NCI-H2171 (cell line): ENCODE results near the gene EFNA5.
A peak's percentile ranks its signal among the peaks of the same experiment; 100 is the strongest.
"Not testable (repeated sequence)": the region's sequence is repeated elsewhere in the genome, so short reads cannot be mapped to it uniquely, and the experiment has no call there.

Experiments used
- DNase-seq: peaks from one replicate; lab custom pipeline; 2025; lab: John Stamatoyannopoulos, UW

EFNA5 gene

GRCh38 chr5:107457881-107458280 lies 212.9 kb downstream of the EFNA5 start:
- DNase-seq = no peak

DNA sequence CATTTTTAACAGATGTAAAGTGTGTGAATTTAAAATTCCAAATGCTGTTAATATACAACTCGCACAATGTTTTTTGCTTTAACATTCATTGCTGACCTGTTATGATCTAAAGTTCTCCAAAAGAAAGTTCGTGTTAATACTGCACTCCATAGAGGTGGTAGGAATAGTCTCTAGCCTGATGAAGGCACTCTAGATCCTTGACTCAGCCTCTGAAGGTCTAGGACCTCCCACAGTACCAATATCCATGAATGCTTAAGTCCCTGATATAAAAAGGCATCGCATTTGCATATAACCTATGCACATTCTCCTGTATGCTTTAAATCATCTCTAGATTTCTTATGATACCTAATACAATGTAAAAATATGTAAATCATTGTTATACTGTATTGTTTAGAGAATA lies 213.6 kb downstream of the EFNA5 start:
- DNase-seq = no peak

DNA sequence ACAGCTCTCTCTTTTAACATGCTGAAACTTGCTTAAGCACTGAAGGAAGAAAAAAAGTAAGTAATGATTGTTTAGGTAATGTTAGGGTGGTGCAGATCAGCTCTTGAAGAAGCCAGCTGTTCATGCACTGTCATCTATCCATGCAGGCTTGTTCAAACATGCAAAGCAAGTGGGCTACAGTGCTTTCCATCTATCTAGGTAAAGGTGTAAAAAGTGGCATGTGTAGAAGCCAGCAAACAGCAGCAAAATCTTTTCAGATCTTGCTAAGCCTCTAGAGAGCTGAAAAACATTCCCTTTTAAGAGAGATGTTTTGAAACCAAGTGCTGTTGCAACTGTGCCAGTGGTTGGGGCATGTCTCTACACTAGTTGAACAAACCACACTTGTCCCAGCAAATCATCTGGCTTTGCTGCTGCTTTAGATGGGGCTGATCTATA lies 214.4 kb downstream of the EFNA5 start:
- DNase-seq = peak; percentile 79

- no peak for DNase-seq
Observed at GRCh38 chr5:107455111-107455544, 215.6 kb downstream of the EFNA5 start.

DNA sequence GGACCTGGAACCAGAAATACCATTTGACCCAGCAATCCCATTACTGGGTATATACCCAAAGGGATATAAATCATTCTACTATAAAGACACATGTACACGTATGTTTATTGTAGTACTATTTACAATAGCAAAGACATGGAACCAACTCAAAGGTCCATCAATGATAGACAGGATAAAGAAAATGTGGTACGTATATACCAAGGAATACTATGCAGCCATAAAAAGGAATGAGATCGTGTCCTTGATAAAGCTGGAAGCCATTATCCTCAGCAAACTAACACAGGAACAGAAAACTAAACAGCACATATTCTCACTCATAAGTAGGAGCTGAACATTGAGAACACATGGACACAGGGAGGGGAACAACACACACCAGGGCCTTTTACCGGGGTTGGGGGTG lies 218.9 kb downstream of the EFNA5 start:
- not testable (repeated sequence) for DNase-seq

DNA sequence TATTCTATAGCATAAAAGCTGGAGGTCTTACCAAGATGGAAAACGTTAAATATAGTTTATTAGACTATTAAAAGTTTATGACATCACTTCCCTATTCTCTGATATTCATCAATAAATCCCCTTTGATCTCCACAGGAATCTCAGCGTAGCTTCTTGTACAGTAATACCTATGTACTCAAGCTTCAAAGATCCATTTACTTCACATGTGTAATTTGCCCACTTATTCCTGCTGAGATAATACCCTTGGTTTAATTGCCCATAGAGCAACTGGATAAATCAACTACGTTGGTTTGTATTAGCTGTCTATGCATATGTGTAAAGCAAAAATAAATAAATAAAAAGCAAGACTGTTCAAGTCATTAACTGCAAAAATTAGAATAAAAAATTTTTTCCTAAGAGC lies 219.7 kb downstream of the EFNA5 start:
- no peak for DNase-seq

GRCh38 chr5:107450531-107450930 lies 220.2 kb downstream of the EFNA5 start:
- DNase-seq = no peak

DNA sequence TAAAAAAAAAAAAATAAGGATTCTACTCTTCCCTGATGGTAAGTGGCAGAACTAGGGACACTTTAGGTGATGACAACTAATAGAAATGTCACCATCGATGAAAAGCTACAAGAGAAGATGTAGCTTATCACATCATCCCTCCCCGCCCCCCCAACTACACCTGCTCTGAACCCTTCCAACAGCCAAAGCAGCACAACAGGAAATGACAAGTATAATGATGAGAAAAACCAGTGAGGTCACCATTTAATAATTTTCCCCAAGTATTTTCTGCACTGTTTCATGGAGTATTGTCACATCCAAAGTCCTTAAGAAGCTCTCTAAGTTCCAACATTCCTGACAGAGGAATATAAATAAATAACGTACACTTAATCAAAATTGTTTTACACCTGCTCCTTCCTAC lies 221.4 kb downstream of the EFNA5 start:
- DNase-seq = no peak

DNA sequence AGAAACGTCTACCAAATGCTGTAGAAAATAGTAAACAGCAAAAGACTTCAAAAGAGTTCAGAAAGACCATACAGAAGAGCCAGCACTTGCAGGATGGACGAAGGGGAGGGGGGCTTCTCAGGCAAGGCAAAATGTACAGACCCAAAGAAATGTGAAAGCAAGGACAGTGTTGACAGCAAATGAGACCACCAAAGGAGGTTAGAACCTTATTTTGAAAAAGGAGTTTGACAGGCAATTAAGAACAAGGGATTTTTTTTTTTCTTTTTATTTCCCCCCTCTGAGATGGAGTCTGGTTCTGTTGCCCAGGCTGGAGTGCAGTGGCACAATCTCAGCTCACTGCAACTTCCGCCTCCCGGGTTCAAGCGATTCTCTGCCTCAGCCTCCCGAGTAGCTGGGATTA lies 223.2 kb downstream of the EFNA5 start:
- no peak for DNase-seq

- DNase-seq = no peak
Observed at GRCh38 chr5:107446972-107447371, 223.8 kb downstream of the EFNA5 start.

DNA sequence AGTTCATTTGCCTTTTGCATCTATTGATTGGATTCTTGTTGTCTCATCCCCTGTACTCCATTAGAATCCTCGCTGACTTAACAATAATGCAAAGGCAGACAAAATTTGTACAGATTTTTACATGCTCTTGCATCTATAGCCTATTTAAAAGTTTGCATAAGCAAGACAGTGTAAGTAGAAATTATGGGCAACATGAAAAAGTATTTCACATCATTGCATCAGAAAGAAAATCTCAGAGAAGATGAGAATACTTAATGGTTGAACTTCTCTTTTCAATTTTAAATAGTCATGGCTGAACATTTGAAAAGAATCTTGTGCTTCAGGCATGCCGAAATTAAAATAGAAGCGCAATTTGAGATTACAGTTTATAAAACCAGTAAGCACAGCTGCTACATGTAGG lies 226.4 kb downstream of the EFNA5 start:
- DNase-seq = no peak

- DNase-seq = no peak
Observed at GRCh38 chr5:107443897-107444296, 226.8 kb downstream of the EFNA5 start.

- no peak for DNase-seq
Observed at GRCh38 chr5:107442452-107442851, 228.3 kb downstream of the EFNA5 start.

DNA sequence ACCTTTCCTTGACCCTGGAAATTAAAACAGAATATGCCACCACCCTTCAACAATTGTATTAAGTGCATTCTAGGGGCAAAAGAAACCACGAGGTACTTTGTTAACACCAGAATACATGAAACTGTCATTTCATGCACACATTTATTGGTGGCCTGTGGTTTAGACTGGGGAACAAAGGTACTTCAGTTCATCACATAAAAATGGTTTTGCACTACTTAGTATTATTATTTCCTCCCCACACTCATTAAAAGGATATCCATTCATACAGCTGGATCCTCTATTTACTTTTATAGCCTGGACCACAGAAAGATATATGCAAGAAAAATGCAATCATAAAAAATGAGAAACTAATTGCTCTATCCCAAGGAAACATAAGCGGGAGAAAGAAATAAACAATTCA lies 230.9 kb downstream of the EFNA5 start:
- no peak for DNase-seq

- no peak for DNase-seq
Observed at GRCh38 chr5:107437986-107438510, 232.7 kb downstream of the EFNA5 start.

- DNase-seq = no peak
Observed at GRCh38 chr5:107437154-107437553, 233.6 kb downstream of the EFNA5 start.

GRCh38 chr5:107436201-107436600 lies 234.5 kb downstream of the EFNA5 start:
- no peak for DNase-seq

DNA sequence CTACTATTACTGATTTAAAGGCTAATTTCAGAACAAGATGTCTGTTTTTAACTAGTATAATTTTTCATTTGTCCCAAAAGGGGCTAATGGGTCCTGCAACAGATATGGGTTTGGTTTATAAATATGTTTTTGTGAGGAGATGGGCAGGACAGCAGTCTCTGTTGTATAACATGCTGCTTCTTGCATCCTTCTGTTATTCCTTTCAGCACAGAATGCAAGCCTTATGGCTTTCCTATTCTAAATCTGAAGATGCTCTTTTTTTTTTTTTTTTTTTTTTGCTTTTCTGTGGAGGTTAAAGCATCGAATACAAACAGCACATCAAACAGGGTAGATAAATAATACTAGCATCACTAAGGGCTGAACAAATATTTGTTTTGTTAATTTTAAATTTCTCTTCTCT lies 235.7 kb downstream of the EFNA5 start:
- no peak for DNase-seq

- not testable (repeated sequence) for DNase-seq
Observed at GRCh38 chr5:107433646-107434045, 237.1 kb downstream of the EFNA5 start.

DNA sequence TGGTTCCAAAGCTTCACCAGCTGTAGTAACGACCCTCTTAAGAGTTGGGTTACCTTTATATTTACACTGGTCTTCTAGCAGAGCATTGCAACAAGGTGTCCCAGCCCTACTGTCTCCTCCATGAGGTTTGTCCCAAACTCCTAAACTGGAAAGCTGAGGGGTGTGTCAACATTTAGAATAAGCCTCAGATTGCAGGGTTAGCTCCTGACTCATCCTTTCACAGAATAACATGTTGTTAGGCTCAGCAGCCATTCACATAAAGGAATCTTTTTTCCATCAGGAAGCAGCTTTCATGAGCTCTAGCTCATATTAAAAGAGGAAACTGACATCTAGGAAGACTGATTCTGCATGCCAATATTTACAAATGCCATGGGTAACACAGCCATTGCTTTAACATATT lies 238.7 kb downstream of the EFNA5 start:
- no peak for DNase-seq

GRCh38 chr5:107431536-107431935 lies 239.2 kb downstream of the EFNA5 start:
- no peak for DNase-seq

- DNase-seq = no peak
Observed at GRCh38 chr5:107430071-107430625, 240.6 kb downstream of the EFNA5 start.

DNA sequence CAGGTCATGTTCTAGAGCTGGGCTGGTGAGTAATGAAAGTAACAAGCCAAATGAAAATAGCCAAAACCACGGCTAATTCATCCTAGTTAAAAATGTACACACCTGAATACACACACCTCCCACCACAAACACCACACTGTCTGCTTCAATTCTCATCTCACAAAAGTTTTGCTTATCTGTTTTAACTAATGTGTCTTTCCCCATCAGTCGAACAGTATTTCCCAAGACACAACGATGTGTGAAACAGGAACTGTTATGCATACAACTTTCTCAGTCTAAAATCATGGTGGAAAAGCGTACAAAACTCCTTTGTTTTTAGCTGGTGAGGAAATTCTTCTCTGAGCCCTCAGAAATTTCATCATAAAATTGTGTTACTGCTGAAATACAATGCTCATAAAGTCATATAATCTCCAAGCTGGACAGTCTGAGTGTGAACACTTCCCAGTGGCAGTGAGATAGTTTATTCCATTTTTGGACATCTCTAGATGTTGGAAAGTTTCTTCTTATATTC lies 242.4 kb downstream of the EFNA5 start:
- DNase-seq = no peak

DNA sequence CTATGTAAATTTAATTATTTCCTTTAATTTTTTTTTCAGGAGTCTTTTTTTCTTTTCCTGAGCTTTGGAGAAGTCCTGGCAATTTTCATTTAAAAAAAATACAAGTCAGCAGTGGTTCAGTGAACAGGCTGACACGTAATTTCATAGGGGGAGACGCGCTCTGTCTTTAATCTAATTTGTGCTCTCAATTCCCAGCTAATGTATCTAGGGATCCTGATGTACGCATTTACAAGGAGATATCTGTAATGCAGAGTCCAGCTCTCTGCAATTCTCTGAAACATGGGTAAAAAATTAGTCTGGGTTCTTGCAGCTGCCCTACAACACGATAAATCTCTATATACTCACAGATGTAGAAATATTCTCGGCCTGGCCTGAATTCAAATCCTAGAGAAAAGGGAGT lies 243.9 kb downstream of the EFNA5 start:
- no peak for DNase-seq
